GM18861 (cell line): ENCODE data around the gene COL6A2.

Source experiments
- ATAC-seq: cut with Tn5 transposase; IDR thresholded peaks from one replicate; pipeline ENCODE4 v1.9.1; 2021; ENCODE audit not compliant: unreplicated experiment

COL6A2 gene

DNA sequence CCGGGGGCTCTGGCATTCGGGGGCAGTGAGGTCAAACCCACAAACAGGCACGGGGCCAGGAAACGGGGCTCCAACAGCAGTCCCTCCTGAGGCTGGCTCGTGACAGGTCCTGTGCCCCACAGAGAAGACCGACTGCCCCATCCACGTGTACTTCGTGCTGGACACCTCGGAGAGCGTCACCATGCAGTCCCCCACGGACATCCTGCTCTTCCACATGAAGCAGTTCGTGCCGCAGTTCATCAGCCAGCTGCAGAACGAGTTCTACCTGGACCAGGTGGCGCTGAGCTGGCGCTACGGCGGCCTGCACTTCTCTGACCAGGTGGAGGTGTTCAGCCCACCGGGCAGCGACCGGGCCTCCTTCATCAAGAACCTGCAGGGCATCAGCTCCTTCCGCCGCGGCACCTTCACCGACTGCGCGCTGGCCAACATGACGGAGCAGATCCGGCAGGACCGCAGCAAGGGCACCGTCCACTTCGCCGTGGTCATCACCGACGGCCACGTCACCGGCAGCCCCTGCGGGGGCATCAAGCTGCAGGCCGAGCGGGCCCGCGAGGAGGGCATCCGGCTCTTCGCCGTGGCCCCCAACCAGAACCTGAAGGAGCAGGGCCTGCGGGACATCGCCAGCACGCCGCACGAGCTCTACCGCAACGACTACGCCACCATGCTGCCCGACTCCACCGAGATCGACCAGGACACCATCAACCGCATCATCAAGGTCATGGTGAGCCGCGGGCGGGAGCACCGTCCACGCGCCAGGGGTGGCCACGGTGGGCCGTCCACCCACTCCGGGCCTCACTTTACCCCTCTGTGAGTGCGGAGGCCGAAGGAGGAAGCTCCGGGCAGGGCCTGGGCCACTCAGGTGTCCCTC is 14.2 kb downstream of the COL6A2 start:
- no peak for ATAC-seq

DNA sequence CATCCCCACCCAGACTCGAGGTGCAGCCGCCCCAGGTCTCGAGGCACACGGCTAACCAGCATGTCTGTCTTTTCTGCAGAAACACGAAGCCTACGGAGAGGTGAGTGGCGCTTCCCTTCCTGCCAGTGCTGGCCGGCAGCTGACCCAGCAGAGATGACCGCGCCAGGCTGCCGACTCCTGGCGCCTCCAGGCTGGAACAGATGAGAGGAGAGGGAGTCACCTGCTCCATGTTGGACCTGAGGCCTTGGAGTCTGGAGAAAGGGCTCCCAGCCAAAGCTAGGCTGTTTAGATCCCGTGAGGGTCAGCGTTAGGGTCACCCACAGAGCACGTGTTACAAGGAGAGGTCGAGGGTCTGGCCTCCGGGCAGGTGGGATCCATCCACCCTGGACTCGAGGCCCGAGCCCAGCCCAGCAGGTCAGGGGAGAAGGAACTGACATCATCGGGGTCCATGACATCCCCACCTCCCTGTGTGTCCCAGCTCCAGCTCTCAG is 14.9 kb downstream of the COL6A2 start:
- ATAC-seq: no peak

DNA sequence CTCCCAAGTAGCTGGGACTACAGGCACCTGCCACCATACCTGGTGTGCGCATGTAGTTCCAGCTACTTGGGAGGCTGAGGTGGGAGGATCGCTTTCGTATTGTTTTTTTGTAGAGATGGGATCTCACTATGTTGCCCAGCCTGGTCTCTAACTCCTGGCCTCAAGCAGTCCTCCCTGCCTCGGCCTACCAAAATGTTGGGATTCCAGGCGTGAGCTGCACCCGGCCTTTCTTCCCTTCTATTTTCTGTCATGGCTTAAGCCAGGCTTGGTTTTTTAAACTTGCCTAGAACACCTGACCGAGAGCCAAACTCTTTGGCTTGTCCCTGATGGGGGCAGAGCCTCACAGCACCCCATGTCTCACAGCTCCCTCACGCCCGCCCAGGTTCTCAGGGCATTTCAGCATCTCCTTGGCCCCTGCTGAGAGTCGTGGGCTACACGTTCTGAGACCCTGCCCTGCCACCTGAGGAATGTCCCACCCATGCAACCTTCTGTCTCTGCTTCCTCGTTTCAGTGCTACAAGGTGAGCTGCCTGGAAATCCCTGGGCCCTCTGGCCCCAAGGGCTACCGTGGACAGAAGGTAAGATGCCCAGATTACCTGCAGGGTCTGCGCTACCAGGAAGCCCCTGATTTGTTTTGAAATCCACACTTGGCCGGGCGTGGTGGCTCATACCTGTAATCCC is 15.7 kb downstream of the COL6A2 start:
- ATAC-seq: no peak

GRCh38 chr21:46114963-46115362 is 17.1 kb downstream of the COL6A2 start:
- no peak for ATAC-seq

DNA sequence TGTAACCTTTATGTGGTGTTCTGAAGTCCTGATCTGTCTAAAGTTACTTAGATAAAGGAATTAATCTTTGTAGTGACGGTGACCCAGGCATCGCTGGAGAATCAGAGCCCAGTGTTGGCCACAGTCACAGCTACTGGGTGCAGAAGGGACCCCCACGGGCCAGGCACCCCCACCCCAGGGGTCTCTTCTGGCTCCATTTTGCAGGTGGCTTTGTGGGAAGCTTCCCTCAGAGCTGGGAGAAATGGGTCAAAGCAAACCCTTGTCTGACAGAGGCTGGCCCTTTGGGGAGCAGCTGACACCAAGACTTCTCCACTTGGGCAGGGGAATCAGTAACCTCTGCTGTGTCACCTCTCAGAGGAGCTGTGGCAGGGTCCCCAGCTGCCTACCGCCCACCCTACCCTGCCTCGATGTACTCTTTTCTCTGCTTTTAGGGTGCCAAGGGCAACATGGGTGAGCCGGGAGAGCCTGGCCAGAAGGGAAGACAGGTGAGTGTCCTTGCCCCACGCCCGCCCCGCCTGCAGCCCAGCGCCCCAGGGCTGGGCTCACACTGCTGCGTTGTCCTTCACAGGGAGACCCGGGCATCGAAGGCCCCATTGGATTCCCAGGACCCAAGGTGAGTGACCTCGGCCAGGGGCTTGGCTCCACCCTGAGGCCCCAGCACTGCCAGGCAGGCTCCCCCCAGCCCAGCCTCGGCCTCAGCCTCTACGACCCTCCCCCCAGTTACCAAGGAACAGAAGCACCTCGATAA is 17.7 kb downstream of the COL6A2 start:
- ATAC-seq: no peak

- ATAC-seq: no peak
Measured at GRCh38 chr21:46116189-46116775, 18.4 kb downstream of the COL6A2 start.

DNA sequence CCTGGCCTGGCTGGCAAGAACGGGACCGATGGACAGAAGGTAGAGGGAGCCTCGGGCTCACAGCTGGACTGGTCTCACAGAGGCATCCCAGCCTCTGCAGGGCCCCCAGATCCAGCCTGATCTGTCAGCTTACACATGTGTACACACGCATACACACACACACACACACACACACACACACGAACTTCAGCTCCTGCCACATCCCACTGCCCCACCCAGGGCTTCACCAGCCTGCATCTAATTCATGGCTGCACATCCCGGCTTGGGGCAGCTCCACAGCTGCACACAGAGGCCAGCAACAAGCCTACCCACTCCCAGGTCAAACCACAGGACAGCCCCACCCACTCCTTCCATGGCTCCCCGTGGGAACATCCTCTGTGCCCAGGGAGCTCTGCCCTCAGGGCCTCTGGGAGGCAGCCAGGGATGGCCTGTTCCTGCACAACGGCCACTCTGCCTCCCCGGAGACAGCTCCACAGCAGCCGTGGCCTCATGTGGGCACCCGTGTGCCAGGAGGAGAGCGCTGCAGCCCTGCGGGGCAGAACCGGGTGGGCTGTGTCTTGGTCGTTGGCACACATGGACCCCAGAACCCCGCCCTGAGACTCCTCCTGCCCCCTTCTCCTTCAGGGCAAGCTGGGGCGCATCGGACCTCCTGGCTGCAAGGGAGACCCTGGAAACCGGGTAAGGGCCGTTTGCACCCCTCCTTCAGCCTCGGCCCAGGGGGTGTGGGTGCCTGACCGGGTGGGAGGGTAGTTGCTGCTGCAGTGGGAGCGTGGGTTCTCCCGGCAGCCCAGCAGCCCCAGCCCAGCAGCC is 19.1 kb downstream of the COL6A2 start:
- ATAC-seq: no peak

DNA sequence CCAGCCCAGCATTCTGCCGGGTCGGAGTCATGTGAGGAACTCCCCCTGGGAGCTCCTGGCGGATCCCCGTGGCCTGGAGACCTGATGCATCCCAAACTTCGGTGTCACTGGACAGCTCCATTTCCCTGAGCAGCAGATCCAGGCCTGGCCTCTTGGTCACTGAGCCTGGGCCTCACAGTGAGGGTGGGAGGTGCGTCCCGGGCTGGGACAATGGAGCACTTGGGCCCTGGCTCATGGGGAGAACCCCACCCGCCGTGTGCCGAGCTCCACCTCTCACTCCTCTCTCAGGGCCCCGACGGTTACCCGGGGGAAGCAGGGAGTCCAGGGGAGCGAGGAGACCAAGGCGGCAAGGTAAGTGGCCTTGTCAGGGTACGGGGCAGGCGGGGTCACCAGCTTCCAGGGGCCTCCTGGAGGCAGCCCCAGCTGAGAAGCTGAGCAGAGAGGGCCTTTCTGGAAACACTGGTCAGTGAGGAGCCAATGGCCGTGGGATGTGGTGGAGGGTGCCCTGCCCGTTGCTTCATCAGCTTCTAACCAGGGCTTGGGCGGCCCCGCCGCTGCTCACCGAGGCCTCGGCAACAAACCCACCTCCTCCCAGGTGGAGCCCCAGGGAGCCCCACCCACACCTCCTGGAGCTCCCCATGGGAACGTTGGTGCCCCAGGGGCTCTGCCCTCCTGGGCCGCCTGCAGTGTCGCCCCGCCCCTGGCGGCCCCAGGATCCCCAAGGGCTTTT is 19.8 kb downstream of the COL6A2 start:
- ATAC-seq: no peak

DNA sequence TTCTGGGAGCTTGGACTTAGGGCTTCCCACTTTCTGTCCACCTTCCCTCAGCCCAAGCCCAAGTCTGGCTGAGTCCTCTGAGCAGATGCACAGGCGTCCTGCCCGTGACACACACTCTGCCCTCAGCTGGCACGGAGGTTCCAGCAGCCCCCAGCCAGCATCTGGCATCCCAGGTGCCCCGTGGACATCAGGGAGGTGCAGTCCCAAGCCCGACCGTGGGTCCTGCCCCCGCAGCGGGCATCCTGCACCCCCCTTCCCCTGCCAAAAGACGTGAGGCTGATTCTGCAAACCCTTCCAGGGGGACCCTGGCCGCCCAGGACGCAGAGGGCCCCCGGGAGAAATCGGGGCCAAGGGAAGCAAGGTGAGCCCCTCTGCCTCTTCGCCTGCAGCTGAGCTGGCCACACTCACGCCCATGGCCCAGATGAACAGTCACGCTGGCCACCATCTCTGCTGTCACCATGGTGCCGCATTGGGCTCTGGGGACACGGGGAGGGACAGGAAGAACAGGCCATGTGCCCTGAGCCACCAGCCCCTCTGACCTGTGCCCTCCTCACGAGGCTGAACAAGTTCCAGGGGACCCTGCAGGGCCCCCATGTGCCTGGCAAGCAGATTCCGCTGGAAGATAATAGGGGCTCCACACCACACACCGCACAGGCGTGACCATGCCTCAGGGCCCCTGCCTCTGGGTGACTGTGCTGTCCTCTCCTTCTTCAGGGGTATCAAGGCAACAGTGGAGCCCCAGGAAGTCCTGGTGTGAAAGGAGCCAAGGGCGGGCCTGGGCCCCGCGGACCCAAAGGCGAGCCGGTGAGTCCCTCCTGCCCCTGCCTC is 20.6 kb downstream of the COL6A2 start:
- ATAC-seq: no peak

DNA sequence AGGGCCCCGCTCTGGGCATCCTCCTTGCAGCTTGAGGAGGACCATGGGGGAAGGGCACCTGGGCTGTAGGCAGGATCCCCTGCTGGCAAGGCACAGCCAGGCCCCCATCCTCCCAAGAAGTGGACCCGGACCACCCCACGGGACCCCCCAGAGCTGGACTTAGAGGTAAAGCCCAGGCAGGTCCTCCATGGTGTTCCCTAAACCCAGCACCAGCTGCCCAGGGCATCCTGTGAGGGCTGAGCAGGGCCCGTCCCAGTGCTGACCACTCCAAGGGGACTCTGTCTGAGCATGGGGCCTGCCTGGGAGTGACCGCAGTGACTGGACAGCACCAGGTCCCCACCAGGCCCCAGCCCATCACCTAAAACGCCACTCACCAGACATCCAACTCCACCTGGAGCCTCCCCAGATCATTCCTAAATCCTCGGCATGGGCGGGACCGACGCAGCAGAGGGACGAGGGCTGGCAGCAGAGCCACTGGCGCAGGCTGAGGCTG is 21.3 kb downstream of the COL6A2 start:
- ATAC-seq: no peak

DNA sequence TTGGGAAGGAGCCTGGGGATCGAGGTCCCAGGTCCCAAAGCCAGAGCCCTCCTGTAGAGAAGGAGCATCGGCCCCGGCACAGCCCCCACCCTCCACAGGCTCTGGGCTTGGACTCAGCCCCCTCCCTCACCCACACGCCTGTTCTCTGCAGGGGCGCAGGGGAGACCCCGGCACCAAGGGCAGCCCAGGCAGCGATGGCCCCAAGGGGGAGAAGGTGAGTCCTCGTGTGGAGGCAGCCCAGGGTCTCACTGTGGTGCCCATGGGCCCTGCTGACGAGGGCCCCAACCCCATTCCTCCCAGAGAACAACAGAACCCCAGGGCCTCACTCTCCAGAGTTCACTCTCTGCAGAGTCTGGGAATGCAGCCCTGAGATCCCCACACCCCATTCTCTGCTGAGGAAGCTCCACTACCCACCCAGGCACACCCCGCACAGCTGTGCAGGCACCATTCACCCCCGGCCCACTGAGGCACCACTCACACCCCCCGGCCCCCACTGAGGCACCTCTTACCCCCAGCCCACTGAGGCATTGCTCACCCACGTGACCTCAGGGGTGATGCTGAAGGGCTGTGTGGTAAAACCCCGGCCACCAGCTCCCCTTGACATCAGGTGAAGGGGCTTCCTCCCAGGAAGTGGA is 21.8 kb downstream of the COL6A2 start:
- no peak for ATAC-seq

GRCh38 chr21:46120301-46121285 is 22.7 kb downstream of the COL6A2 start:
- no peak for ATAC-seq

GRCh38 chr21:46121286-46122221 is 23.6 kb downstream of the COL6A2 start:
- no peak for ATAC-seq

- ATAC-seq: no peak
Measured at GRCh38 chr21:46122237-46122671, 24.3 kb downstream of the COL6A2 start.

DNA sequence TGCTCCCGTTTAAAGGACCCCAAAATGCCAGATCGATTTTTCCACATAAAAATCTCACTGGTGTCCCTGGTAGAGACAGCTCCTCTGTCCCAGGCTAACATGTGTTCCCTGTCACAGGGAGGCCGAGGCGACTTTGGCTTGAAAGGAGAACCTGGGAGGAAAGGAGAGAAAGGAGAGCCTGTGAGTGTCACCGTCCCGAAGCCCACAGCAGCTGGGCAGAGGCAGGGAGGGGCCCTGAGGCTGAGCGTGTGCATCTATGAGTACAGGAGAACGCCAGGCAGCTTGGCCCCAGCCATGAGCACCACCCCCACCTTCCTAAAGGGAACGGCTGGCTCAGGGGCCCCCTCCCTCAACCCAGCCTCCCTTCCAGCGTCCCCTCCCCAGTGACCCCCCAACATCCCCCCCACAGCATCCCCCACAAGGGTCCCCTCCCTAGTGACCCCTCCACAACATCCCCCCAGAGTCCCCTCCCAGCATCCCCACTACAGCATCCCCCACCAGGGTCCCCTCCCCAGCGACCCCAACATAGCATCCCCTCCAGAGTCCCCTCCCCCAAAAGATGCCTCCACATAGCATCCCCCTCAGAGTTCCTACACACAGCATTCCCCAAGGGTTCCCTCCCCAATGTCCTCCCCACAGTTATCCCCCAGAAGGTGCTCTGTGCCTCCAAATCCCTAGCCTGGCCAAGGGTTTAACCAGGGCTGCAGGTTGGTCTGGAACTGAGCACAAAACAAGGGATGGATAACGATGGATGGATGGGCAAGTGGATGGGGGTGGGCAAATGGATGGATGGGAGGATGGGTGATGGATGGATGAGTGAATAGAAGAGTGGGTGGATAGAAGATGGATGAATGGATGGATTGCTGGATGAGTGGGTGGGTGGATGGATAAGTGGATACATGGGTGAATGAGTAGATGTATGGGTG is 25.1 kb downstream of the COL6A2 start:
- no peak for ATAC-seq
